Medulla oblongata (tissue), 1 donor: ENCODE measurements around the gene KATNIP.

Experiments
- DNase-seq: peaks from one replicate; pipeline ENCODE4 v3.0.0-alpha.2; 2015; ENCODE audit errors: extremely low spot score

The KATNIP gene

GRCh38 chr16:27582883-27583282 is 32.9 kb downstream of the KATNIP start:
- no peak for DNase-seq

- no peak for DNase-seq
These were observed 33.7 kb downstream of the KATNIP start for GRCh38 chr16:27583634-27584033.

GRCh38 chr16:27585200-27585599 is 35.3 kb downstream of the KATNIP start:
- DNase-seq = no peak

- no peak for DNase-seq
These were observed 36.8 kb downstream of the KATNIP start for GRCh38 chr16:27586711-27587110.

- no peak for DNase-seq
These were observed 38.1 kb downstream of the KATNIP start for GRCh38 chr16:27588057-27588456.

- DNase-seq = no peak
These were observed 41.9 kb downstream of the KATNIP start for GRCh38 chr16:27591837-27592236.

- DNase-seq = no peak
These were observed 45.5 kb downstream of the KATNIP start for GRCh38 chr16:27595475-27595874.

GRCh38 chr16:27595993-27596392 is 46.0 kb downstream of the KATNIP start:
- no peak for DNase-seq

GRCh38 chr16:27596411-27596810 is 46.5 kb downstream of the KATNIP start:
- no peak for DNase-seq

- DNase-seq = no peak
These were observed 47.4 kb downstream of the KATNIP start for GRCh38 chr16:27597361-27597760.

- no peak for DNase-seq
These were observed 48.3 kb downstream of the KATNIP start for GRCh38 chr16:27598220-27598619.

GRCh38 chr16:27598931-27599565 is 49.1 kb downstream of the KATNIP start:
- DNase-seq = no peak

GRCh38 chr16:27599606-27600005 is 49.7 kb downstream of the KATNIP start:
- DNase-seq = no peak
